22Rv1 (cell line): ENCODE measurements around the gene MAPK11.

Experiments
- H3K27ac ChIP-seq: fragments of 450-650 bp; 2 replicates; pipeline ENCODE4 v1.5.1; 2017
- CTCF ChIP-seq: fragments of 450-650 bp; IDR thresholded peaks from 2 replicates; pipeline ENCODE4 v1.5.1; 2017; ENCODE audit warnings: mild to moderate bottlenecking
- ZFX ChIP-seq: fragments of 450-650 bp; IDR thresholded peaks from 2 replicates; pipeline ENCODE4 v1.6.1; 2017; ENCODE audit warnings: antibody characterized with exemption, borderline replicate concordance

Gene MAPK11

DNA sequence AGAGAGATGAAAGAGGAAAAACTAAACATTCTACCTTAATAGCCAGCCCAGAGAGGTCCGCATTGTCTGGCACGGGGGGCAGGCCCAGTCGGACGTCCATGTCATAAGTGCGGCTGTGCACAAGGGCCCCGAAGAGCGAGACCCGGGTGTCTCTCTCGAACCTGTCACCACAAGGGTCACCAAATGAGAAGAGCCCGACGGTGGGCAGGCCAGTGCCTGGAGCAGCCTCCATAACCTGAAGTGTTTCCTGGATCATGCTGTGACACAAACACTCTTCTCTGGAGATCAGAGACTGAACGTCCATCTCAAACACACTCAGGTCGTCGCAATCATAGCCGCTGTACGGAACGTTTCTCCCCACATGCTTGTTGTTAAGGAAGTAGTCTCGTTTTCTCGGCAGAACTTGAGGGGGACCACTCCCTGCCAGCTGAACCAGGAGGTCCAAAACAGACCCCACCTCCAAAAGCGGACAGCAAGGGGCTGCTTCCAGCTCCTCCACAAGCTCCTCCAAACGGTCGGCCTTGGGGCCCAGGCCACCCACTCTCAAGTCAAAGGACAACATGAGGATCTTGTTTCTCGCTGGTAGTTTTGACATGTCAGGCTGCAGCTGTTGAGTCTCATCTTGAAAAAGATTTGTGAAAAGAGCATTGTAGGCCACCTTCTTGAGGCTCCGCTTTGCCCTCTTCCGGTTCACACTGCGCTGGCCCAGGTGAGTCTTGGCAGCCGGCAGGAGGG lies 26.3 kb downstream of the MAPK11 start:
- TF ChIP-seq CTCF (no peak), ZFX (no peak)
- H3K27ac ChIP-seq = peak overlapping the region; percentile 92

DNA sequence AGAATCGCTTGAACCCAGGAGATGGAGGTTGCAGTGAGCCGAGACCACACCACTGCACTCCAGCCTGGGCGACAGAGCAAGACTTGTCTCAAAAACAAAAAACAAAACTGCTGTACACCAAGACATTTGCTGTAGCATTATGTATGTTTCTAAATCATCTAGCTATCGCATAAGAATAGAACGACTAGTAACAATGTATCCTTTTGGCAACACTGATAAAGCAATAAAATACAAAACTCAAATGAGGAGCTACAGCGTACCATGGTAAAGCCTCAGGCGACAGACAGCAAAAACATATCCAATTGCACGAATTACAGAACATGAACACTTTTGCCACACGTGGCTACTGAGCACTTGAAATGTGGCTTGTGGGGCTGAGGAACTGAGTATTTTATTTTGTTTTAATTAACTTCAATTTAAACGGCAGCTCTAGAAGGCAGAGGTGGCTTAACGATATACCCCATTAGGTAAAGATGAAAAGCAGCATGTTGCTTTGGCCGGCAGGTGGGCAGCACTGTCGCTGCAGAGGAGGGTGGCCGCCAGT lies 27.7 kb downstream of the MAPK11 start:
- no peak overlapping the region; the same call in 1 of the 2 replicates for H3K27ac ChIP-seq
- TF ChIP-seq ZFX (no peak), CTCF (no peak)

GRCh38 chr22:50238755-50239154 lies 31.4 kb downstream of the MAPK11 start:
- no peak overlapping the region for H3K27ac ChIP-seq

DNA sequence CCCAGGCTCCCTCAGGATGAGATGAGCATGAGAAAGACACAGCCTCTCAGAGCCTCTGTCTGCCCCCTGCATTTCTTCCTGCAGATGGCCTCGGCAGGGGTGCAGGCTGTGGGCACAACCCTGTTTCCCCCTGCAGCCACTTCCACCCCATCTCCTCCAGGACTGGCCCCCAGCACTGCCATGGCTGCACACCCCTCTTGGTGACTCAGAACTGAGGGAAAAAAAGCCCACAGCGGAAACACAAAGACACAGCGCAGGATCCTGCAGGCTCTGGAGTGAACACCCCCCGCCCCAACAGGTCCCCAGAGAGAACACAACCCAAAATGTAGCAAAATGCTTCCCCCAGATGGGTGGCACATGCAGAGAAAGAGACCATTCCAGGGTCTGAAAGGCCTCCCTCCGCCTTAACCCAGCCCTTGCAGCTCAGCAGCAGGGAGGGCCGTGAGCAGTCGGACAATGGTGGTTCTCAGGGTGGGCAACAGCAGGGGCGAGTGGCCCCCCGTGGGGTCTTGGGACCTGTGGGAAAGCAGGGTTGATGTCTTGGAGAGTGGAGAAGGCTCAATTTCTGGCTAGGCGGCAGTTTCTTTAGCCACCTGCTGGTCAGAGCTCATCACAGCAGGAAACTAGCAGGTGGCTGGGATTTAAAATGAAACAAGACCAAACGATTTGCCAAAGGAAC lies 33.3 kb downstream of the MAPK11 start:
- TF ChIP-seq ZFX (no peak), CTCF (peak; percentile 43)
- no peak overlapping the region for H3K27ac ChIP-seq

More at GRCh38 chr22:50238755-50239154, 31.4 kb downstream of the MAPK11 start:
- TF ChIP-seq ZFX = no peak
- TF ChIP-seq CTCF = no peak

DNA sequence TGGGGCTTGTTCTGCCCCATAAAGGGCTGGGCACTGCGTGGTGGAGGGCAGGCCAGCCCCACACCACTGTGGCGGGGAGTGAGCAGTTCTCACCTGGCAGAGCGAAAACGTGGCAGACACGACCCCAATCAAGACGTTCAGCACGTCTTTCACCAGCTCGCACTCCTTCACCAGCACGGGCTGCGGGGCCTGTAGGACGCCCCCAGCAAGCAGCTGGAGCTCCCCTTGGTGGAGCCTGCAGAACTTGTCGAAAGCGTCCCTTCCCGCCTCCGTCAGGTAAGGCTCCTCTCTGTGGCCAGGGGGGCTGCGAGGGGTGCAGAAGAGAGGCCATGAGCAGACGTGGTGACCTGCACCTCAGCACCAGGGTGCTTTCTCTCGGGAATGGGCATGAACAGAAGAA lies 37.0 kb downstream of the MAPK11 start:
- no peak for TF ChIP-seq CTCF
- no peak for TF ChIP-seq ZFX
- H3K27ac ChIP-seq = no peak overlapping the region

DNA sequence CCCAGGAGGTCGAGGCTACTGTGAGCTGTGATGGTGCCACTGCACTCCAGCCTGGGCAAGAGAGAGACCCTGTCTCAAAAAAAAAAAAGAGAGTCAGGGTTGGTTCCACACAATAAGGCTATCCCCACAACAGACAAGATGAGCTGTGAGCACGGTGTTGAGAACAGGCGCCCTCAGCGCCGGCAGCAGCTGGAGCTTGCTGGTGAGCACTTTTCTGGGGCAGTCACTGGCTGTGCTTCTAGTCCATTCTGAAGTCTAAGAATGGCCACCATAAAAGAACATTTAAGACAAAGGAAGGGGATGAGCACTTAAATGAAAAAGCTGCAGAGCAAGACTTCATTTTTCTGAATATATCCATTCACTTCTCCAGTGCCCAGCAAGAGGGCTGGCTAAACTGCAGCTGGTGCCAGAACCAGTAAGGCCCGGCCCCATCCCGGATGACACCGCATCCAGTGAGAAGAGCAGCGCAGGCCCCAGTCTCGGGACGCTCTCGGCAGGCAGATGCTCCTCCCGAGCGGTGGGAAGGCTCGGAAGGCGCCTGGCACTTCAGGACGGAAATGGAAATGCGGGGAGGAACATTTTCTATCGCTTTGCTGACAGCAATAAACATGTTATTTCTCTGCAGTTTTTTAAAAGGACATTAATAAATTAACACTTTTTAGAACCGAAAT lies 37.6 kb downstream of the MAPK11 start:
- TF ChIP-seq ZFX = no peak
- no peak overlapping the region for H3K27ac ChIP-seq

DNA sequence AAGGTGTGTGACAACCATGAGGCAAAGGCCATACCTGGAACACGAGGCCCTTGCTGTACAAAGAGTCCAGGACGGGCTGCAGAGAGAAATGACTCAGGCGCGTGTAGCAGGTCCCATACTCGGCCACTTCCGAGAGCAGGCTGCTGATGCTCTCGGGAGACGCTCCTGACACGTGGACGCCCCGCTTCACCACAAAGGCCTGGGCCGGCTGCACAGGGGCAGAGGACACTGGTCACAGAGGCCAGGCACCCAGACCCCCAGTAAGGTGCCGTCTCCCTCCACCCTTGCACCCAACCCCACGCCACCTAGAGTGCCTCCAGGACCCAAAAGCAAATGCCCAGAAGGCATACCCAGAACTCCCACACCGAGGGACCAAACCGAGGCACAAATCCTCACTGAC lies 40.8 kb downstream of the MAPK11 start:
- TF ChIP-seq CTCF = no peak
- TF ChIP-seq ZFX = no peak
- H3K27ac ChIP-seq = no peak overlapping the region
